Panc1 (cell line): ENCODE data around the gene CLK2. TPM values are rescaled to one million over a fixed set of nuclear protein-coding genes. Genes with fewer than 3 reads are reported as not detected.
"Not testable (repeated sequence)": the region's sequence is repeated elsewhere in the genome, so short reads cannot be mapped to it uniquely, and the experiment has no call there.

ENCODE experiments used
- ATAC-seq: fragments of 200-7000 bp; cut with Tn5 transposase; 2 replicates; pipeline ENCODE4 v1.9.1; 2020; ENCODE audit warnings: mild to moderate bottlenecking, moderate library complexity
- BruUV-seq: library from RNA; stranded (reverse); fragments of 400-500 nt; replicated peaks from 2 replicates; lab custom pipeline; 2021; lab: Mats Ljungman, UMichigan
- CTCF ChIA-PET: fragments of 300-600 bp; sonication (Branson Sonifier 250); formaldehyde crosslinking; loops from one replicate; lab custom pipeline; 2022; ENCODE audit warnings: antibody characterized with exemption; lab: Charles Lee
- POLR2A ChIA-PET: fragments of 300-600 bp; sonication (Branson Sonifier 250); formaldehyde crosslinking; loops from one replicate; lab custom pipeline; 2022; ENCODE audit warnings: antibody characterized with exemption; lab: Charles Lee
- DNase-seq: peaks from one replicate; pipeline ENCODE4 v3.0.0-alpha.2; 2010; ENCODE audit warnings: low read depth, low spot score
- H3K27ac ChIP-seq: 2 replicates; pipeline ENCODE4 v1.5.1; 2011; ENCODE audit warnings: mild to moderate bottlenecking, low read length, inconsistent platforms
- H3K27me3 ChIP-seq: fragments of 200-500 bp; sonication (Bioruptor generic); 2 replicates; pipeline ENCODE4 v1.6.0; 2014; ENCODE audit warnings: low read length, inconsistent platforms; ENCODE audit not compliant: control insufficient read depth, insufficient read depth
- H3K36me3 ChIP-seq: fragments of 200-500 bp; sonication (Bioruptor generic); 2 replicates; pipeline ENCODE4 v1.5.1; 2014; ENCODE audit warnings: inconsistent platforms, mild to moderate bottlenecking, low read length, moderate library complexity; ENCODE audit not compliant: control insufficient read depth, insufficient read depth
- H3K4me1 ChIP-seq: 2 replicates; pipeline ENCODE4 v1.5.1; 2011; ENCODE audit warnings: inconsistent platforms, mild to moderate bottlenecking, low read length, moderate library complexity; ENCODE audit not compliant: control insufficient read depth, insufficient read depth
- H3K4me3 ChIP-seq, 2 experiments: 2 replicates each; pipeline ENCODE4 v1.5.1; 2011 to 2012; ENCODE audit warnings: low read depth in 2 of 2, low read length in 2 of 2, mild to moderate bottlenecking in 2 of 2, inconsistent platforms in 1 of 2, moderate library complexity in 1 of 2
- H3K9me3 ChIP-seq: fragments of 200-500 bp; sonication (Bioruptor generic); 2 replicates; pipeline ENCODE4 v1.5.1; 2014; ENCODE audit warnings: low read depth, mild to moderate bottlenecking, inconsistent platforms, low read length, moderate library complexity; ENCODE audit not compliant: control insufficient read depth, insufficient read depth
- CTCF ChIP-seq: fragments of 450-650 bp; IDR thresholded peaks from 2 replicates; pipeline ENCODE4 v1.5.1; 2017; ENCODE audit warnings: mild to moderate bottlenecking
- POLR2AphosphoS5 ChIP-seq: IDR thresholded peaks from 2 replicates; pipeline ENCODE4 v1.6.1; 2012; ENCODE audit warnings: mild to moderate bottlenecking, low read depth, low read length, moderate library complexity
- SIN3A ChIP-seq: IDR thresholded peaks from 2 replicates; pipeline ENCODE4 v1.6.1; 2012; ENCODE audit warnings: low read depth, mild to moderate bottlenecking, low read length, moderate library complexity, borderline replicate concordance; ENCODE audit not compliant: insufficient read depth
- TCF7L2 ChIP-seq: IDR thresholded peaks from 2 replicates; pipeline ENCODE4 v1.6.1; 2011; ENCODE audit warnings: mild to moderate bottlenecking, low read depth, low read length, inconsistent platforms
- in situ Hi-C: cut with HindIII; loops from 2 replicates; pipeline ENCODE4 v1.10.0; 2016; ENCODE audit warnings: low sequenced_read_pairs, low pct_unique_long_range_greater_than_20kb
- intact Hi-C: fragments of 100-400 bp; cut with micrococcal nuclease; formaldehyde crosslinking; loops from one replicate; pipeline ENCODE4 v1.10.0; 2022; ENCODE audit not compliant: unreplicated experiment
- total RNA-seq: library from RNA; stranded (reverse); gene quantifications from one replicate; pipeline ENCODE4 v1.2.1, GENCODE V29; 2021; ENCODE audit not compliant: unreplicated experiment
- TF ChIP-seq, protein P1 (sequence below), 2 experiments: IDR thresholded peaks; 2 replicates each; pipeline ENCODE4 v1.6.1; 2011 to 2012; ENCODE audit warnings: low read depth in 2 of 2, control low read depth in 1 of 2, low read length in 1 of 2, mild to moderate bottlenecking in 1 of 2, moderate library complexity in 1 of 2; ENCODE audit not compliant: insufficient read depth in 1 of 2

Gene CLK2
- total RNA-seq, 1 experiment from 2014 or later, result 43.6 TPM

DNA sequence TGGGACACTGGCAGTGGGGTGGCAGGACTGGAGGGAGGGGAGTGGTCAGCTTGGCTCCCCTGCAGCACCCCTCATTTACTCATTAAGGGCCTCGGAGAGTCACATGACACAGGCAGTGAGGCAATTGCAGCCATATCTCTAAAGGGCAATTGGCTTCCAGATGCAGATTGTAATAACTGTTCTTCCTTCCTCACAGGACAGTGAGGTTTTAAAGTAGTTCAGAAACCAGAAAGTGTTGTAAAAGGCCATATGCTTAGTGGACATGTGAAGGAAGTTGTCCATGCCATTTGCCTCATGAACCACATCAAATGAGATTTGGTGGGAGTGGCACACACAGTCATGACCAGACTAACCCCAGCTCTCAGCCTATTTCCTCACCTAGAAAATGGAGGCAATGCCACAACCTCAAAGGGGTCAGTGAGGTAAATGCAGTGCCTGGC is 53.7 kb downstream of the CLK2 start:
- ChIA-PET CTCF (no interaction called here), POLR2A (no interaction called here)
- no peak for ATAC-seq
- Histone ChIP-seq H3K27me3 (no peaks in the 10 kb centered on the region), H3K4me3 (no peak overlapping the region), H3K4me1 (peaks cover 9% of the 10 kb centered on the region), H3K27ac (peak overlapping the region; percentile 2; the same call in 1 of the 2 replicates), H3K9me3 (no peaks in the 10 kb centered on the region), H3K36me3 (no peaks in the 10 kb centered on the region)
- DNase-seq, result no peak
- no peak for TF ChIP-seq SIN3A
- TF ChIP-seq TCF7L2, result no peak
- TF ChIP-seq, protein P1, sequence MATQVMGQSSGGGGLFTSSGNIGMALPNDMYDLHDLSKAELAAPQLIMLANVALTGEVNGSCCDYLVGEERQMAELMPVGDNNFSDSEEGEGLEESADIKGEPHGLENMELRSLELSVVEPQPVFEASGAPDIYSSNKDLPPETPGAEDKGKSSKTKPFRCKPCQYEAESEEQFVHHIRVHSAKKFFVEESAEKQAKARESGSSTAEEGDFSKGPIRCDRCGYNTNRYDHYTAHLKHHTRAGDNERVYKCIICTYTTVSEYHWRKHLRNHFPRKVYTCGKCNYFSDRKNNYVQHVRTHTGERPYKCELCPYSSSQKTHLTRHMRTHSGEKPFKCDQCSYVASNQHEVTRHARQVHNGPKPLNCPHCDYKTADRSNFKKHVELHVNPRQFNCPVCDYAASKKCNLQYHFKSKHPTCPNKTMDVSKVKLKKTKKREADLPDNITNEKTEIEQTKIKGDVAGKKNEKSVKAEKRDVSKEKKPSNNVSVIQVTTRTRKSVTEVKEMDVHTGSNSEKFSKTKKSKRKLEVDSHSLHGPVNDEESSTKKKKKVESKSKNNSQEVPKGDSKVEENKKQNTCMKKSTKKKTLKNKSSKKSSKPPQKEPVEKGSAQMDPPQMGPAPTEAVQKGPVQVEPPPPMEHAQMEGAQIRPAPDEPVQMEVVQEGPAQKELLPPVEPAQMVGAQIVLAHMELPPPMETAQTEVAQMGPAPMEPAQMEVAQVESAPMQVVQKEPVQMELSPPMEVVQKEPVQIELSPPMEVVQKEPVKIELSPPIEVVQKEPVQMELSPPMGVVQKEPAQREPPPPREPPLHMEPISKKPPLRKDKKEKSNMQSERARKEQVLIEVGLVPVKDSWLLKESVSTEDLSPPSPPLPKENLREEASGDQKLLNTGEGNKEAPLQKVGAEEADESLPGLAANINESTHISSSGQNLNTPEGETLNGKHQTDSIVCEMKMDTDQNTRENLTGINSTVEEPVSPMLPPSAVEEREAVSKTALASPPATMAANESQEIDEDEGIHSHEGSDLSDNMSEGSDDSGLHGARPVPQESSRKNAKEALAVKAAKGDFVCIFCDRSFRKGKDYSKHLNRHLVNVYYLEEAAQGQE (IDR thresholded peaks at IDR 0.05; ENCODE audit: insufficient read depth in 1 of 2, low read depth in 2 of 2, low read length in 1 of 2), result no peak
- no peak for TF ChIP-seq CTCF
- TF ChIP-seq POLR2AphosphoS5, result no peak
- in situ Hi-C loops, result no loop called here
- intact Hi-C loops, result no loop called here
- no TSS peak for BruUV-seq

GRCh38 chr1:155218854-155219591 is 54.3 kb downstream of the CLK2 start:
- H3K4me1 ChIP-seq, result peaks cover 3% of the 10 kb centered on the region
- no TSS peak for BruUV-seq
- H3K4me3 ChIP-seq, result no peak overlapping the region
- ATAC-seq (no peak), DNase-seq (no peak)
- TF ChIP-seq POLR2AphosphoS5, result no peak
- no peak for TF ChIP-seq TCF7L2
- TF ChIP-seq SIN3A, result no peak
- no peak for TF ChIP-seq CTCF
- TF ChIP-seq, protein P1 (IDR thresholded peaks at IDR 0.05; ENCODE audit: insufficient read depth in 1 of 2, low read depth in 2 of 2, low read length in 1 of 2), result no peak
- H3K36me3 ChIP-seq, result no peaks in the 10 kb centered on the region
- H3K27me3 ChIP-seq, result no peaks in the 10 kb centered on the region
- CTCF ChIA-PET, result no interaction called here
- POLR2A ChIA-PET, result no interaction called here
- intact Hi-C loops (no loop called here), in situ Hi-C loops (no loop called here)
- H3K27ac ChIP-seq, result 0 out of 2 replicates have a peak overlapping the region, but pooled peaks have one; percentile 2
- no peaks in the 10 kb centered on the region for H3K9me3 ChIP-seq

- CTCF ChIA-PET, POLR2A ChIA-PET, ATAC-seq: not testable (repeated sequence)
These were observed 58.6 kb downstream of the CLK2 start for GRCh38 chr1:155214702-155215101.

More at GRCh38 chr1:155214702-155215101, 58.6 kb downstream of the CLK2 start:
- BruUV-seq, H3K36me3 ChIP-seq, H3K27me3 ChIP-seq, H3K27ac ChIP-seq, H3K9me3 ChIP-seq, intact Hi-C loops, H3K4me1 ChIP-seq, H3K4me3 ChIP-seq, in situ Hi-C loops, DNase-seq: not testable (repeated sequence)
